Activated CD4-positive, alpha-beta T cell treated with anti-CD3 and anti-CD28 coated beads, Interleukin-2, Interleukin-6, amounts not matched to agents 100 ng/mL and 50 ng/mL, durations not matched to agents 16 hours and 8 hours (primary cell): ENCODE measurements around the gene PCDHA2.
"Not testable (repeated sequence)": the region's sequence is repeated elsewhere in the genome, so short reads cannot be mapped to it uniquely, and the experiment has no call there.

Experiments
- DNase-seq: peaks from one replicate; pipeline ENCODE4 v3.0.0-alpha.2; 2020

PCDHA2 gene

DNA sequence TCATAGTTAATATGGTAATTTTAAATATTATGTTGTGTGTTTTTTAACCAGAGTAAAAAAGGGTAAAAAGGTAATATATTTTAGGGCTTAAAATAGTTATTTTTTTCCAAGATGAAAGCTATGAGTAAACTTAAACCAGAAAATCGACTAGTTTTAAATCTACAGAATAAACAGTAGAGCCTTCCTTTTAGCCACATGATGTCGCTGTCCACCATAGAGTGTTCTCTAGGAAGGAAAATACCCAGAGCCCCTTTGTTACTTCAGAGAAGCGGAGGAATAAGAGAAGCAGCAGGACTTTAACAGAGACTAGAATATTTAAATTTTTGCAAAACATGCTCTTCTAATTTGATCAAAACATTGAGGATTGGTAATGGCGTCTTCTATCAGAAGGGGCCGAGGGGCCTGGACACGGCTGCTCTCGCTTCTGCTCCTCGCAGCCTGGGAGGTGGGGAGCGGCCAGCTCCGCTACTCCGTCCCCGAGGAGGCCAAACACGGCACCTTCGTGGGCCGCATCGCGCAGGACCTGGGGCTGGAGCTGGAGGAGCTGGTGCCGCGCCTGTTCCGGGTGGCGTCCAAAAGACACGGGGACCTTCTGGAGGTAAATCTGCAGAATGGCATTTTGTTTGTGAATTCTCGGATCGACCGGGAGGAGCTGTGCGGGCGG, at the start of gene PCDHA2:
Gene PCDHA2 (plus strand): TSS at position 258 of the 664 bp plus-strand sequence.
- DNase-seq = no peak

DNA sequence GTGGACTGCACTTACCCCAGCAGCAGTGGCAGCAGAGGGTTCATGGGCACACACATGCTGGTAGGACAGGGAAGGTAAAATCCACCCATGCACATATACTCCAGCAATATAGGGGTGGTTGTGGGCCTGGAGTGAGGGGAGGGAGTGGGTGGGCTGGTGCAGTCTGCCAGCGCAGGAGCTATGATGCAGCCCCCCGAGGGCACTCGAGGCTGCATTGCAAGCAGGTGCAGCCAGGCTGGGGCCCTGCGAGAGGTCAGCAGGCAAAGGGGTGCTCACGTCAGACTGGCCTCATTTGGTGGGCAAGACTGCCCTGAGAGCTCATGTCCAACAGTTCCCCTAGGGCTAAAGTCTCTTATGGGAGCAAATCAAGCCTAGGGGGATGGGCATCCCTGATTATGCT, 41.1 kb upstream of the PCDHA2 start:
- DNase-seq = no peak

DNA sequence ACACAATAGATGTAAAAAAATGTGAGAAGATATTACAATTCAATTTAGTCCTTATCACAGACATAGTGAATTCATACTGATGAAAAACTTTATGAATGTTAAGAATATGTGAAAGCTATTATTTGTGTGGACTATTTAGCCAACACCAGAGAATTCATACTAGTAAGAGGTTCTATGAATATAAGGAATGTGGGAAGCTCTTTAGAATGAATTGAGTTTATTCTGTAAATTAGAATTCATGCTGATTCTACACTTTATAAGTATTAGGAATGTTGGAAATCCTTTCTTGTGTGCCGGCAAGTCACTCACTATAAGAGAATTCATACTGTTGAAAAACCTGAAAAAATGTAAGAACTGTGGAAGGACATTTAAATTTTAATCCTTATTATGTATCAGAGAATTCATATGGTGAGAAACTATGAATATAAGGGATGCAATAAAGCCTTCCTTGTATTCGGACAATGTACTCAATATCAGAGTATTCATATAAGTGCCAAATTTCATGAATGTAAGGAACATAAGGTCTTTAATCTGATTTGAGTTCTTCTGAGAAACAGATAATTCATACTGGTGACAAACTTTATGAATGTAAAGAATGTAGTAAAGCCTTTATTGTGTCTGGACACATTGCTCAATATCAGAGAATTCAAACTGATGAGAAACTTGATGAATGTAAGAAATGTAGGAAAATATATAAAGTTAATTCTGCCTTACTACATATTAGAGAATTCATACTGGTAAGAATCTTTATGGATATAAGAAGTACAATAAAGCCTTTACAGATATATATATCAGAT, 30.3 kb upstream of the PCDHA2 start:
- no peak for DNase-seq

DNA sequence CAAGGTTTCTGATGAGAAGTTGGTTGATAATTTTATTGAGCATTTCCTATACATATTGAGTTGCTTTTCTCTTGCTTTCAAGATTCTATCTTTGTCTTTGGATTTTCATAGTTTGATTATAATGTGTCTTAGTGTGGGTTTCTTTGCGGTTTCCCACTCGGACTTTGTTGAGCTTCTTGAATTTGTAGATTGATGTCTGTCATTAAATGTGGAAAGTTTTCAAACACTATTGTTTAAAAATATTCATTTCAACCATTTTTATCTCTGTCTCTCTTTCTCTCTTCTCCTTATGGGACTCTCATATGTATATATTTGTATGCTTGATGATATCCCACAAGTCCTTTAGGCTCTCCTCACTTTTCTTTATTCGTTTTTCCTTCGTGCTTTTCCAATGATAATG, 27.2 kb upstream of the PCDHA2 start:
- DNase-seq = no peak

DNA sequence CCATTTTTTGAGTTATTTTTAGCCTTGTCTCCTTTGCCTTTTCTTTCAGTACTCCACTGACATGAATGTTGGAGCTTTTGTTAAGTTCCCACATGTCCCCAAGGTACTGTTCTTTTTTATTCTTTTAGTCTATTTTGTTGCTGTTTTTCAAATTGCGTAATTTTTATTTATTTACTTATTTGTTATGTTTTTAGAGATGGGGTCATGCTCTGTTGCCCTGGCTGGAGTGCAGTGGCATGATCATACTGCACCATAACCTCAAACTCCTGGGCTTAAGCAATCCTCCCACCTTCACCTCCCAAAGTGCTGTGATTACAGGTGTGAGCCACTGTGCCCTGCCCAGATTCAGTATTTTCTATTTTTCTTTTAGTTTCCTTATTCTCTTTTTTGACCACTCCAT, 14.1 kb upstream of the PCDHA2 start:
- no peak for DNase-seq

DNA sequence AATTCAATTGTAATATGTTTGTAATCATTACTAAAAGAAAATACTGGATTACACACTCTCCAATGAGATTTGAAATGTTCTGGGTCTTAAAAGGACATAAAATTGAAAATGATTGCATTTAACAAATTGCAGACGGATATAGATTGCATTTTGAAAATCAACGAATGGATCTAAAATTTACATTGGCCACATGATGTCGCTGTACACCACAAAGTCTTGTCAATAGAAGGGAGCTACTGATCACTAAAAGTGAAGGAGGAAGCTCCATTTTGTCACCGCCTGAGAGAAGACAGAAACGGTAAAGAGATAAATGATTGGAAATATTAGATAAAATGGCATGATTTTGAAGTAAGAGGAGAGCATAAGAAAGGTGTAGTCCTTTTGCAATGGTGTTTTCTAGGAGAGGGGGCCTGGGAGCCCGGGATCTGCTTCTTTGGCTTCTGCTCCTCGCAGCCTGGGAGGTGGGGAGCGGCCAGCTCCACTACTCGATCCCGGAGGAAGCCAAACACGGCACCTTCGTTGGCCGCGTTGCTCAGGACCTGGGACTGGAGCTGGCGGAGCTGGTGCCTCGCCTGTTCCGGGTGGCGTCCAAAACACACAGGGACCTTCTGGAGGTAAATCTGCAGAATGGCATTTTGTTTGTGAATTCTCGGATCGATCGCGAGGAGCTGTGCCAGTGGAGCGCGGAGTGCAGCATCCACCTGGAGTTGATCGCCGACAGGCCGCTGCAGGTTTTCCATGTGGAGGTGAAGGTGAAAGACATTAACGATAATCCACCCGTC, 8.6 kb upstream of the PCDHA2 start, which contains the start of gene PCDHA1:
Gene PCDHA1 (plus strand): TSS at position 236 of the 782 bp plus-strand sequence.
- peak; percentile 2 for DNase-seq

DNA sequence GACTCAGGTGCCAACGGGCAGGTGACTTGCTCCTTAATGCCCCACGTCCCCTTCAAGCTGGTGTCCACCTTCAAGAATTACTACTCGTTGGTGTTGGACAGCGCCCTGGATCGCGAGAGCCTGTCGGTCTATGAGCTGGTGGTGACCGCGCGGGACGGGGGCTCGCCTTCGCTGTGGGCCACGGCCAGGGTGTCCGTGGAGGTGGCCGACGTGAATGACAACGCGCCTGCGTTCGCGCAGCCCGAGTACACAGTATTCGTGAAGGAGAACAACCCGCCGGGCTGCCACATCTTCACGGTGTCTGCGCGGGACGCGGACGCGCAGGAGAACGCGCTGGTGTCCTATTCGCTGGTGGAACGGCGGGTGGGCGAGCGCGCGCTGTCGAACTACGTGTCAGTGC, 7.2 kb upstream of the PCDHA2 start:
- not testable (repeated sequence) for DNase-seq

- DNase-seq = not testable (repeated sequence)
Measured at GRCh38 chr5:140787849-140788504, 6.7 kb upstream of the PCDHA2 start.

DNA sequence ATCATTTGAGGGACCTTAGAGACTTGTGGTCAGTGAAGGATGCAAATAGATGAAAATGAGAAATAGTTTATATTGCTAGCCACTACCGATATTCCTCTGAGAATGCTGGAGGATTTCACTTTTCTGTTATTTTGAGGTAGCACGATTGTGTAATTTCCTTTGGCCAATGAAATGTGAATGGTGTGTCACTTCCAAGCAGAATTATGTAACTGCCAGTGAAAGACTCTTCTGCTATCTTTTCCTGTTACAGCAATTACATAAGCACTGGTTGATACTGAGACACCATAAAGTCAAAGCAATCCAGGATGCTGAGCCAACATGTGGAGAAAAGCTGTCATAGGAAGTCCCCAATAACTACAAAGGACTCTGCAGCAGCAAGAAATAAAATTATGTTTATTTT, 3.6 kb upstream of the PCDHA2 start:
- no peak for DNase-seq

GRCh38 chr5:140795259-140795641, 598 bp downstream of the PCDHA2 start:
- no peak for DNase-seq

DNA sequence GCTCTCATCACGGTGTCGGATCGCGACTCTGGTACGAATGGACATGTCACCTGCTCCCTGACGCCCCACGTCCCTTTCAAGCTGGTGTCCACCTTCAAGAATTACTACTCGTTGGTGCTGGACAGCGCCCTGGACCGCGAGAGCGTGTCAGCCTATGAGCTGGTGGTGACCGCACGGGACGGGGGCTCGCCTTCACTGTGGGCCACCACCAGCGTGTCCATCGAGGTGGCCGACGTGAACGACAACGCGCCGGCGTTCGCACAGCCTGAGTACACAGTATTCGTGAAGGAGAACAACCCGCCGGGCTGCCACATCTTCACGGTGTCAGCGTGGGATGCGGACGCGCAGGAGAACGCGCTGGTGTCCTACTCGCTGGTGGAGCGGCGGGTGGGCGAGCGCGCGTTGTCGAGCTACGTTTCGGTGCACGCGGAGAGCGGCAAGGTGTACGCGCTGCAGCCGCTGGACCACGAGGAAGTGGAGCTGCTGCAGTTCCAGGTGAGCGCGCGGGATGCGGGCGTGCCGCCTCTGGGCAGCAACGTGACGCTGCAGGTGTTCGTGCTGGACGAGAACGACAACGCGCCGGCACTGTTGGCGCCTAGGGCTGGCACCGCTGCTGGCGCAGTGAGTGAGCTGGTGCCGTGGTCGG, 1.5 kb downstream of the PCDHA2 start:
- not testable (repeated sequence) for DNase-seq

- no peak for DNase-seq
Measured at GRCh38 chr5:140796718-140797095, 2.1 kb downstream of the PCDHA2 start.

DNA sequence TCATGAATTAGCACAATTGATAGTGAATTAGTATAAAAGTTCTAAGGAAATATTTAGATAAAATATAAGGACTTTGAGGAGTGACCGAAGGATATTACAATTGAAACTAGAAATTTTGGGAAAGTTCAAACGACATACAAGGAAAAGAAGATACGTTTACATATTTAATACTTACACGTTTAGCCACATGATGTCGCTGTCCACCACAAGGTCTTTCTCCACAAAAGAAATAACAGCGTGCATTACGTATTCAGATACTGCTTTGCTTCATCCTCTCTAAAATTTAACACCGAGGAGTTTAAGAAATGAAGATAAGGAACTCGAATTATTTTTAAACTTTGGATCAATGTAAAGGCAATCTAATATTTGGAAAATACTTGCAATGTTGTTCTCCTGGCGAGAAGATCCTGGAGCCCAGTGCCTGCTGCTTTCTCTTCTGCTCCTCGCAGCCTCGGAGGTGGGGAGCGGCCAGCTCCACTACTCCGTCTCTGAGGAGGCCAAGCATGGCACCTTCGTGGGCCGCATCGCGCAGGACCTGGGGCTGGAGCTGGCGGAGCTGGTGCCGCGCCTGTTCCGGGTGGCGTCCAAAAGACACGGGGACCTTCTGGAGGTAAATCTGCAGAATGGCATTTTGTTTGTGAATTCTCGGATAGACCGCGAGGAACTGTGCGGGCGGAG, 6.3 kb downstream of the PCDHA2 start, which contains the start of gene PCDHA3:
Gene PCDHA3 (plus strand): TSS at position 242 of the 678 bp plus-strand sequence.
- no peak for DNase-seq

DNA sequence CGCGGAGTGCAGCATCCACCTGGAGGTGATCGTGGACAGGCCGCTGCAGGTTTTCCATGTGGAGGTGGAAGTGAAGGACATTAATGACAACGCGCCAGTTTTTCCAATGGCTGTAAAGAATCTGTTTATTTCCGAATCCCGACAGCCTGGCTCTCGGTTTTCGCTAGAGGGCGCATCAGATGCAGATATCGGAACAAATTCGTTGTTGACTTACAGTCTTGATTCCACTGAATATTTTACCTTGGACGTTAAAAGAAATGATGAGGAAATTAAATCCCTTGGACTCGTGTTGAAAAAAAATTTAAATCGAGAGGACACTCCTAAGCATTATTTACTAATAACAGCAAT, 6.8 kb downstream of the PCDHA2 start:
- DNase-seq = no peak

- not testable (repeated sequence) for DNase-seq
Measured at GRCh38 chr5:140802381-140802780, 7.7 kb downstream of the PCDHA2 start.

GRCh38 chr5:140802781-140803271, 8.2 kb downstream of the PCDHA2 start:
- no peak for DNase-seq

- peak; percentile 33 for DNase-seq
Measured at GRCh38 chr5:140806834-140807775, 12.5 kb downstream of the PCDHA2 start, which contains the start of gene PCDHA4. Gene PCDHA4 (plus strand): TSS chr5:140807068.

DNA sequence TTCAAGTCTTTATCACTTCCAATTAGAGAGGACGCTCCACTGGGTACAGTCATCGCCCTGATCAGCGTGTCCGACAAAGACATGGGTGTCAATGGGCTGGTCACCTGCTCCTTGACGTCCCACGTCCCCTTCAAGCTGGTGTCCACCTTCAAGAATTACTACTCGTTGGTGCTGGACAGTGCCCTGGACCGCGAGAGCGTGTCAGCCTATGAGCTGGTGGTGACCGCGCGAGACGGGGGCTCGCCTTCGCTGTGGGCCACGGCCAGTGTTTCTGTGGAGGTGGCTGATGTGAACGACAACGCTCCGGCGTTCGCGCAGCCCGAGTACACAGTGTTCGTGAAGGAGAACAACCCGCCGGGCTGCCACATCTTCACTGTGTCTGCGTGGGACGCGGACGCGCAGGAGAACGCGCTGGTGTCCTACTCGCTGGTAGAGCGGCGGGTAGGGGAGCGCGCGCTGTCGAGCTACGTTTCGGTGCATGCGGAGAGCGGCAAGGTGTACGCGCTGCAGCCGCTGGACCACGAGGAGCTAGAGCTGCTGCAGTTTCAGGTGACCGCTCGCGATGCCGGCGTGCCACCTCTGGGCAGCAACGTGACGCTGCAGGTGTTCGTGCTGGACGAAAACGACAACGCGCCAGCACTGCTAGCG, 13.7 kb downstream of the PCDHA2 start:
- not testable (repeated sequence) for DNase-seq

GRCh38 chr5:140808889-140809291, 14.2 kb downstream of the PCDHA2 start:
- no peak for DNase-seq
